ENCODE results near the gene CREBBP.

CREBBP gene

DNA sequence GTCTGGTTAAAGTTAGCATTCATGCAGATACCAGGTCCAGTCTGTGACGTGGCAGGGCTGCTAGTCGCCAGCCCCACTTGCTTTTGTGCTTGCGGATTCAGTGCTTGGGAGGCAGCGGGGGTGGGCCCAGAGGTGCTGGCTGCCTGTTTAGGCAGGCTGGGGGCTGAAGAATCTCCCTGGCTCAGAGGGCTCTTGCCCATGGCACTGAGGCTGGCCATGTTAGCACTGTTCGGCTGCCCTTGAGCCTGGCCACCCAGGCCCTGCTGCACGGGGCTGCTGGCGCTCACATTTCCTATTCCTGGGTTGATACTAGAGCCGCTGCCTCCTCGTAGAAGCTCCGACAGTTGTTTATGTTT is 30.0 kb downstream of the CREBBP start:
- no peak for DNase-seq

DNA sequence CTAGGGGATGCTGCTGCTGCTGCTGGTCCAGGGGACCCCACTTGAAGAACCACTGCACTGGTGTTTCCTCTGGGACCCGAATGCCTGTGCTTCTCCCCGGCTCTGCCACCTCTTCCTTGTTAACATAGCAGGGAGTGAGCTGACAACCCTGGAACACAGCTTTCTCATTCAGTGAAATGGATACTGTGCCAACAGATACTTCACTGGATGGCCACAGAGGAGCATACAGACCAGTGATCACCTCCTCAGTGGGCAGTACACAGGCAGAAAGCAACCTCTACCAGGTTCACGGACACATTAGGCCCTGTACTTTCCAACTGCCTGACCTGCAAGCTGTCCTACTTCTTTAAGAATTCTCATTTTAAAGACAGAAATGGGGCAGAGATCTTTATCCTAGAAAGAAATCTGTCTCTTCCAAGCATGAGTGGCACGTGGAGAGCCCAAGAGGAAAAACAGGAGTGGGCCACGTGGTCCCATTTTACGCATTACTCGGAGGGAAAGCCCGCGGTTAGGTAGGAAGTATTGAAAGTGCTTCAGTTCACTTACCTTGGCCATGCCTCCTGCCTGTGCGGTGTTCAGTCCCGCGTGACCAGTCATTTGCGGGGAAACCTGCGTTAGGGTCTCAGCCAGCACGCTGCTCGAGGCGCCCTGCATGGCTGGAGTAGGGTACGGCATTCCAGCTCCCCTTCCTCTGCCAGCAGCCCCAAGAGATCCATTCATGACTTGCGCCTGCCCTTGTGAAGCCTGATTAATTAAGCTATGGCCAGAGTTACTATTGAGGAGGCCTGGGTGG is 30.6 kb downstream of the CREBBP start:
- no peak for DNase-seq

- no peak for DNase-seq
Observed at GRCh38 chr16:3846595-3847091, 33.9 kb downstream of the CREBBP start.

GRCh38 chr16:3846087-3846486 is 34.4 kb downstream of the CREBBP start:
- DNase-seq, result no peak

DNA sequence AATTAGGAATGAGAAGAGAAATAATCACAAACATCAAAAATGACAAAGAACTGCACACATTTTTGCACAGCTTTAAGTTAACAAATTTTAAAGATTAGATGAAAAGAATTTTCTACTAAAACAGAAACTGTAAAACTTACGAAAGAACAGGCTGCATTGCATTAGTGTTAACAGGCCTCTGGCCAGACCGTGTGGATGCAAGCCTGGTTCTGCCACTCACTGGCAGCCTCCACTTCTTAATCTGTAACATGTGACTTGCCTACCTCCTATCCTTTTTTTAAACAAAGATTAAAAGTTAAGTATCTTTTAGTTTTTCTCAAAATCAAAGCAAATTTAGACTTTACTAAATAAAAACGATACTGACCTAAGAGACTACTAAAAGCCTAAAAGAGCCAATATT is 37.5 kb downstream of the CREBBP start:
- no peak for DNase-seq

DNA sequence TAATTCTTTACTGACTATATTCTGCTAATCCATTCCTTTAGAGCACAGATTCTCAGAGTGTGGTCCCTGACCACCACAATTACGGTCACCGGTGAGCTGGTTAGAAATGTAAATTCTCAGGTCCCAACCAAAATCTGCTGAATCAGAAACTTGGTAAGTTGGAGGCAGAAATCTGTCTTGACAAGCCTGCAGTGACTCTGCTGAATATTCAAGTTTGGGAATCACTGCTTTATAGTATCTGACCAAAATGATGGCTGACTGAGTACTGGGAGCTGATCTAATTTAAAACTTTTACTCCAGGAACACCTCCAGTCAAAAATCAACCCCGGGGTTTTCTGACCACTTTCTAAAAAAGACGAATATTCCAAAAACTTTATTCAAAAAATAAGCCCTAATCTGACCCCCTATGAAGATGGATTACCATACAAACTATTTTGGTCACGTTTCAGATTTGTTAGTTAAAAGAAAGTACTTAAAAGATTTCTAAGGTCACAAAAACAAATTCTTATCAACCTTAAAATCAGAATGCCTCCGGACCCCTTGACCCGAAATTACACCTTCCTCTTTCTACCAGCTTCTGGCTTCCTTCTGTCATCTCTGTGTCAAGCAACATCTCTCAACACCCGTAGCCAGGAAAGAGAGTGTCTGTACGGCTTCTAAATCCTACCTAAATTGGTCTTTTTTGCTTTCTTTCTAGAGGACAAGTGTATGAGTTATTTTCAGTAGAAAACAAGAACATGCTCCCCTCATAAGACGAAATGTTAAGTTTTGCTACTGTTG is 38.6 kb downstream of the CREBBP start:
- DNase-seq, result no peak

DNA sequence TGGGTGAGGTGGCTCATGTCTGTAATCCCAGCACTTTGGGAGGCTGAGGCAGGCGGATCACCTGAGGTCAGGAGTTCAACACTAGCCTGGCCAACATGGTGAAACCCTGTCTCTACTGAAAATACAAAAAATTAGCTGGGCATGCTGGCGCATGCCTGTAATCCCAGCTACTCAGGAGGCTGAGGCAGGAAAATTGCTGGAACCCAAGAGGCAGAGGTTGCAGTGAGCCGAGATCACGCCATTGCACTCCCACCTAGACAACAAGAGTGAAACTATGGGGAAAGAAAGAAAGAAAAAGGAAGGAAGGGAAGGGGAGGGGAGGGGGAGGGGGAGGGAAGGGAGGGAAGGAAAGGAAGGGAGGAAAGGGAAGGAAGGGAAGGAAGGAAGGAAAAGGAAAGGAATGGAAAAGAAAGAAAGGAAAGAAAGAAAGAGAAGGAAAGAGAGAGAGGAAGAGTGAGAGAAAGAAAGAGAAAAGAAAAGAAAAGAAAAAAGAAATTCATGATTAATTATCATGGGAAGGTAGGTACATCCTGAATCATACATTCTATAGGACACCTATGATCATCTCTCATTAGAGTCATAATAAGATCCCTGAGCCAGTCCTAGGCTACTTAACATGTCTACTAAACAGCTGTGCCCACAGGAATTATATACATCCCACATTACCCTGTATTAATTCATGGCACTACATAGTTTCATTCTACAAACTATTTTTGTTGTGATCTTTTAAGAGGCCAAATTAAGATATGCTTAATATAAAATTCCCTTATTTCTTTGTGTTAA is 40.9 kb downstream of the CREBBP start:
- DNase-seq, result no peak

- peak; percentile 26 for DNase-seq
Observed at GRCh38 chr16:3838600-3839401, 41.7 kb downstream of the CREBBP start.

GRCh38 chr16:3837851-3838586 is 42.5 kb downstream of the CREBBP start:
- no peak for DNase-seq

GRCh38 chr16:3836641-3837040 is 43.9 kb downstream of the CREBBP start:
- DNase-seq, result no peak

- DNase-seq, result peak; percentile 81
Observed at GRCh38 chr16:3835089-3835602, 45.4 kb downstream of the CREBBP start.

- no peak for DNase-seq
Observed at GRCh38 chr16:3832668-3833067, 47.8 kb downstream of the CREBBP start.

DNA sequence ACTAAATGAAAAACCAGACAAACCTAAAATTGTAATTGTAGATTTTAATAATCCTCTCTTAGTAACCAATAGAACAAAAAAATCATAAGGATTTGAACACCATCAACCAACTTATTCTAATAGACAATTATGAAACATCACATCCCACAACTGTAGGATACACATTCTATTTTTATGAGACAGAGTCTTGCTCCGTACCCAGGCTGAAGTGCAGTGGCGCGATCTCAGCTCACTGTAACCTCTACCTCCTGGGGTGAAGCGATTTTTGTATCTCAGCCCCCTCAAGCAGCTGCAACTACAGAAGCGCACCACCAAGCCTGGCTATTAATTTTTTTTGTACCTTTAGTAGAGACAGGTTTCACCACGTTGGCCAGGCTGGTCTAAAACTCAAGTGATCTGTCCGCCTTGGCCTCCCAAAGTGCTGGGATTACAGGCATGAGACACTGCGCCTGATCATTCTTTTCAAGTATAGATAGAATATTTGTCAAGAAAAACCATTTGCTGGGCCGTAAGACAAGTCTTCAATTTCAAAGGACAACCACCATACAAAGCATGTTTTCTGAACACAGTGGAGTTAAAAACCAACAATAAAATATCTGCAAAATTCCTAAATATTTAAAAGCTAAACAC is 49.8 kb downstream of the CREBBP start:
- no peak for DNase-seq

DNA sequence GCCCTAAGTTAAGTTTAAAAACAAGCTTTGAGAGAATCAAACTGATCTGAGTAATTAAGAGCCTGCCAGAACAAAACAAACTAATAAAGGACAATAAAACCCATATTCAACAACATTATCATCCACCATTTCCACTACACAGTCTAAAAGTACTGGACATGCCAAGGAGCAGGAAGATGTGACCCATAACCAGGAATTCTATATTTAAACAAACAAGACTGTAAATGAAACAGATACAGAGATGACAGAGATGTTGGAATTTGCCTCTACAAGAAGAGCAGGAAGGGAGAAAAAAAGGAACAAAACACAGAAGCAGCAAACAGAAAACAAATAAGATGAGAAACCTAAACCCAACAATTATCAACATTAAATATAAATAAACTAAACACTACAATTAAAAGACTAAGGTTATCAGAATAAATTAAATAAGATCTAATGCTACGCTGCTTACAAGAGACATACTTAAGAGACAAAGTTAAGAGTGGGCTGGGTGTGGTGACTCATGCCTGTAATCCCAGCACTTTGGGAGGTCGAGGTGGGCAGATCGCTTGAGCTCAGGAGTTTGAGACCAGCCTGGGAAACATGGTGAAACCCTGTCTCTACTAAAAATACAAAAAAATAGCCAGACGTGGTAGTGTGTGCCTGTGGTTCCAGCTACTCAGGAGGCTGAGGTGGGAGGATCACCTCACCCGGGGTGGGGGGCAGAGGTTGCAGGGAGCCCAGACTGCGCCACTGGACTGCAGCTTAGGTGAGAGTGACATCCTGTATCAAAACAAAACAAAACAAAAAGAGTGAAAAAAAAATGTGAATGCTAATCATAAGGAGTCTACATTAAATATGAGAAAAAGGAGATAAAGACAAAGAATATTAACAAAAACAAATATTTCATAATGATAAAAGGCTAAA is 50.6 kb downstream of the CREBBP start:
- DNase-seq, result no peak

DNA sequence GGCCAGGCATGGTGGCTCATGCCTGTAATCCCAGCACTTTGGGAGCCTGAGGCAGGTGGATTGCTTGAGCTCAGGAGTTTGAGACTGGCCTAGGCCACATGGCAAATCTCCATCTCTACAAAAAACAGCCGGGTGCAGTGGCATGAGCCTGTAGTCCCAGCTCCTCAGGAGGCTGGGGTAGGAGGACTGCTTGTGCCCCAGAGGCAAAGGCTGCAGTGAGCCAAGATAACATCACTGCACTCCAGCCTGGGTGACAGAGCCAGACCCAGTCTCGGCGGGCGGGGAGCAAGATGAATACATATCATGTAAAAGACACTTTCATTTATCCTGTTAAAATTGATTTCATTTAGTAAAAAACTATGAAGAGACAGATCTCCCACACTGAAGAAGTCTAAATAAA is 54.6 kb downstream of the CREBBP start:
- DNase-seq, result no peak

- peak; percentile 5 for DNase-seq
Observed at GRCh38 chr16:3825103-3825502, 55.4 kb downstream of the CREBBP start.

- DNase-seq, result peak; percentile 15
Observed at GRCh38 chr16:3824121-3824795, 56.3 kb downstream of the CREBBP start.

DNA sequence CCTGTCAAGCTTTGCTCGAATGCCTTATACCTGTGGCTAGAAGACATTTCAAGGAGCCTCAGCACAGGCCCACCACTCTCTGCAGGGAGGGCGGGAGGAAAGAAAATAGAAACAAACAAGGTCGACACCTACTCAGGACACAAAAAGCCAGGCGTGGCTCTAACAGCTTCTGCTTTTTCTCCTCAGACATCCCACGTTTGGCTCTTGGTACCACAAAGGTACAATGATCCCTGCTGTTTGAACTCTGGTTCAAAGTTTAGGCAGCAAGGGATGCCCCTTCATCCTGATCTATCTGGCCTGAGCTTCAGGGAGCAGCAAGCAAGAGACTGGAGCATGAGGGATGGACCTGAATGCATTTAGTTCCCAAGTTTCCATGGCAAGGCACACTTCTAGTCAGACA is 57.1 kb downstream of the CREBBP start:
- no peak for DNase-seq

GRCh38 chr16:3822366-3823045 is 58.0 kb downstream of the CREBBP start:
- no peak for DNase-seq
